ENCODE results near the gene IL2RA. TPM values are rescaled to one million over a fixed set of nuclear protein-coding genes. Genes with fewer than 3 reads are reported as not detected.

Gene IL2RA
- total and polyA plus RNA-seq, 2 experiments from 2014 or later, result not detected

DNA sequence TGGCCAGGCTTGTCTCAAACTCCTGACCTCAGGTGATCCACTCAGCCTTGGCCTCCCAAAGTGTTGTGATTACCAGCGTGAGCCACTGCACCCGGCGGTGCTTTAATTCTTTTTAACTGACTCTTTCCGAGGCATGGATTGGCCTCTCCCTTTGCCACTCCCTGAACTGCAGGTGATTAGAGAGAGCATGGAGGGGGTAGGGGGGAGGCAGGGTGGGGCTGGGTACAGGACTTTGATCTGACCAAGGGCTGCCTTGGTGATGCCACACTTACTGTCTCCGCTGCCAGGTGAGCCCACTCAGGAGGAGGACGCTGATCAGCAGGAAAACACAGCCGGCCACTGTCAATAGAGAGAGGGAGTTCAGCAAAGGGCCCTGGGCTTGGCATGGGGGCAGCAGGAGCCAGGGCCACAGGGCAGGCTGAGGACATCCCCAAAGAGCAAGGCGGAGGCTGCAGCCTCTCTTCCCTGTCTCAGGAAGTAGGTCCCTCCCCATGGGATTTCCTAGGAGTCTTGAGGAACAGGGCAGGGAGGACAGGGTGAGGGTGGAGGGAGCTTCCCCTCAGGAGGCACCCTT is 44.3 kb downstream of the IL2RA start (continued):
- TF ChIP-seq ZNF462 (CRISPR knock-in tag; IDR thresholded peaks at IDR 0.05), result no peak
- no peak for TF ChIP-seq EZH2 (IDR thresholded peaks at IDR 0.05; ENCODE audit: low read depth, unreplicated experiment)

GRCh38 chr10:6014241-6014761 is 47.9 kb downstream of the IL2RA start:
- no peaks in the 10 kb centered on the region for H3K9me3 Mint-ChIP-seq
- peaks cover 4% of the 10 kb centered on the region for H3K27me3 Mint-ChIP-seq (ENCODE audit: insufficient read depth, low read depth, poor library complexity)
- no peak overlapping the region for H3K27ac Mint-ChIP-seq
- no peak overlapping the region for H3K4me3 Mint-ChIP-seq
- no peaks in the 10 kb centered on the region for H3F3A ChIP-seq (replicated peaks; ENCODE audit: low read depth)
- no peaks in the 10 kb centered on the region for H3K27me3 ChIP-seq (ENCODE audit: insufficient read depth)
- no peaks in the 10 kb centered on the region for H3K9me2 ChIP-seq (ENCODE audit: insufficient read depth)
- H3K4me1 Mint-ChIP-seq, result peaks cover 10% of the 10 kb centered on the region
- H3K4me1 ChIP-seq (ENCODE audit: insufficient read depth), result 0 out of 2 replicates have a peak, but pooled peaks cover 5% of the 10 kb centered on the region
- H2AFZ ChIP-seq, result no peak overlapping the region
- no peaks in the 10 kb centered on the region for H4K20me1 ChIP-seq (replicated peaks; ENCODE audit: insufficient read depth)
- H3K36me3 Mint-ChIP-seq (ENCODE audit: low read depth), result no peaks in the 10 kb centered on the region
- H3K79me2 ChIP-seq (replicated peaks; ENCODE audit: insufficient read depth), result no peaks in the 10 kb centered on the region
- H3K27ac ChIP-seq (ENCODE audit: low read depth), result no peak overlapping the region
- H3K4me2 ChIP-seq, result no peak overlapping the region
- H3K4me3 ChIP-seq, result no peak overlapping the region
- TF ChIP-seq ETS1 (IDR thresholded peaks at IDR 0.05) (no peak), CTCF (conservative IDR thresholded peaks at IDR 0.05; ENCODE audit: low read depth in 2 of 2) (peak; percentile 79 to 88), REST (IDR thresholded peaks at IDR 0.05; ENCODE audit: unreplicated experiment) (no peak), ZNF331 (CRISPR knock-in tag; IDR thresholded peaks at IDR 0.05; ENCODE audit: low read depth) (no peak), ZNF114 (CRISPR knock-in tag; IDR thresholded peaks at IDR 0.05) (no peak), EZH2phosphoT487 (IDR thresholded peaks at IDR 0.05; ENCODE audit: unreplicated experiment) (no peak)
- DNase-seq (ENCODE audit: low spot score), result peak; percentile 80
- ATAC-seq, result peak; percentile 84
- H3K36me3 ChIP-seq (ENCODE audit: insufficient read depth), result no peaks in the 10 kb centered on the region

Measured in GM23338 (cell line).